22Rv1 (cell line): Measurements from ENCODE around the gene LCLAT1.

Experiments
- CTCF ChIP-seq: fragments of 450-650 bp; IDR thresholded peaks from 2 replicates; pipeline ENCODE4 v1.5.1; 2017; ENCODE audit warnings: mild to moderate bottlenecking
- ZFX ChIP-seq: fragments of 450-650 bp; IDR thresholded peaks from 2 replicates; pipeline ENCODE4 v1.6.1; 2017; ENCODE audit warnings: antibody characterized with exemption, borderline replicate concordance

GRCh38 chr2:30511122-30512083 lies 64.4 kb downstream of the LCLAT1 start:
- TF ChIP-seq CTCF (no peak), ZFX (no peak)
